ENCODE measurements around the gene TENT4A.

DNA sequence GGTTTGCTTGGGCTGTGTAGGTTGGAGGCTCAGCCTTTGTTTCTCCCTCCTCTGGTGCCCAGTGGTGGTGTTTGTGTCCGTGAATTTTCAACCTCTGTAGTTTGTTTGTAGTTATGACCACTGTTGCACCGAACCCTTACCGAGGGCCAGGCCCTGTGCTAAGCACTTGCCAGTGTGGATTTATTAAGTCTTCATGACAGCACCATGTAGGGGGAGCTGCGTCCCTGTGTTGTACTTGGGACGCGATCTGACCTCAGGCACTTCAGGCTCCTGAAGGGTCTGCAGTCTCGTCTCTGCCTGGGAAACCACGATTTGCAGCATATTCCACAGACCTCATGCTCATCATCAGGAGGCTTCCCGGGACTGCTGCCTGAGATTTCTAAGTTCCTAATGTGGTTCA is 12.8 kb downstream of the TENT4A start:
- TF ChIP-seq, protein P1, sequence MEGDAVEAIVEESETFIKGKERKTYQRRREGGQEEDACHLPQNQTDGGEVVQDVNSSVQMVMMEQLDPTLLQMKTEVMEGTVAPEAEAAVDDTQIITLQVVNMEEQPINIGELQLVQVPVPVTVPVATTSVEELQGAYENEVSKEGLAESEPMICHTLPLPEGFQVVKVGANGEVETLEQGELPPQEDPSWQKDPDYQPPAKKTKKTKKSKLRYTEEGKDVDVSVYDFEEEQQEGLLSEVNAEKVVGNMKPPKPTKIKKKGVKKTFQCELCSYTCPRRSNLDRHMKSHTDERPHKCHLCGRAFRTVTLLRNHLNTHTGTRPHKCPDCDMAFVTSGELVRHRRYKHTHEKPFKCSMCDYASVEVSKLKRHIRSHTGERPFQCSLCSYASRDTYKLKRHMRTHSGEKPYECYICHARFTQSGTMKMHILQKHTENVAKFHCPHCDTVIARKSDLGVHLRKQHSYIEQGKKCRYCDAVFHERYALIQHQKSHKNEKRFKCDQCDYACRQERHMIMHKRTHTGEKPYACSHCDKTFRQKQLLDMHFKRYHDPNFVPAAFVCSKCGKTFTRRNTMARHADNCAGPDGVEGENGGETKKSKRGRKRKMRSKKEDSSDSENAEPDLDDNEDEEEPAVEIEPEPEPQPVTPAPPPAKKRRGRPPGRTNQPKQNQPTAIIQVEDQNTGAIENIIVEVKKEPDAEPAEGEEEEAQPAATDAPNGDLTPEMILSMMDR (conservative IDR thresholded peaks at IDR 0.05 in 1 of 2, IDR thresholded peaks at IDR 0.05 in 1 of 2; ENCODE audit: extremely low read depth in 1 of 2, insufficient read depth in 1 of 2, low read depth in 1 of 2, low read length in 2 of 2): no peak
- TF ChIP-seq EZH2 (IDR thresholded peaks at IDR 0.05; ENCODE audit: borderline replicate concordance, low read length): no peak

Data from mammary epithelial cell (primary cell).